Measurements from ENCODE around the gene HLA-DRB1.
"Not testable (repeated sequence)": the region's sequence is repeated elsewhere in the genome, so short reads cannot be mapped to it uniquely, and the experiment has no call there.

HLA-DRB1 gene

DNA sequence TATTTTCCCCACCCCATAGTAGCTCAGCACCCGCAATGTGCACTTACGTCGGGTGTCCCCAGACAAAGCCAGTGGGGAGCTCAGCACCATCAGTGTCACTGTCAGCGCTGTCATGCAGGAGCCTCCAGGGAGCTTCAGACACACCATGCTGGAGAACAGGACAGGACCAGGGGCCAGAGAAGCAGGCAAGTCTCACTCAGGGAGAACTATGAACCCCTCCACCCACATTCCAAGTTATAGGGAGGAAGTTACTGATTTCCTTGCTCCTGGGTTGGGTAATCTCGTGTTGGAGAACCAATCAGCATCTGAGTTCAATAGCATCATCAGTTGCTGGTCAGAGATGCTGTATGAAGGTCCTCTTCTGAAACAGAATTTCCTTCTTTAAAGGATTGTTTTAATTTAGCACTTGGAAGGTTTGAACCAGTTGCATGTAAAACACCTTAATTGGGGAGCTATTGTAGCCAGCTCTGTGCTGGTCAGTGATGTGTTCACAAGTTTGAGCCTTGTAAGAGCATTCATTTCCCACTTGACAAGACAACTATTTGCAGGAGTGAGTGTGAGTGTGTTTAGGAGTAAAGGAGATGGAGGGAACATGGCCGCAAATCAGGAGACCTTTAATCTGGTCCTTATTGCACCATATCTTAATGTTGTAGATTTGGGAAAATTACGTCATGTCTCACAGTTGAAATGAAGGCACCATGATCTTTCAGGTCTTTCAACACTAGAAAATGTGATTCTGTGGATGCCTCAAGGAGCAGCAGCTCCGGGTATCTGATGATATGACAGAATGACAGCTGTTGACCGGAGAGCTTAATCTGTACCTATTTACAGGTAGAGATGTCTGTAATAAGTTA is at the start of gene HLA-DRB1:
HLA-DRB1 (minus strand) TSS at position 253 of the 854 bp plus-strand sequence; CDS start at position 147, 106 bp downstream.
- no peak for DNase-seq

DNA sequence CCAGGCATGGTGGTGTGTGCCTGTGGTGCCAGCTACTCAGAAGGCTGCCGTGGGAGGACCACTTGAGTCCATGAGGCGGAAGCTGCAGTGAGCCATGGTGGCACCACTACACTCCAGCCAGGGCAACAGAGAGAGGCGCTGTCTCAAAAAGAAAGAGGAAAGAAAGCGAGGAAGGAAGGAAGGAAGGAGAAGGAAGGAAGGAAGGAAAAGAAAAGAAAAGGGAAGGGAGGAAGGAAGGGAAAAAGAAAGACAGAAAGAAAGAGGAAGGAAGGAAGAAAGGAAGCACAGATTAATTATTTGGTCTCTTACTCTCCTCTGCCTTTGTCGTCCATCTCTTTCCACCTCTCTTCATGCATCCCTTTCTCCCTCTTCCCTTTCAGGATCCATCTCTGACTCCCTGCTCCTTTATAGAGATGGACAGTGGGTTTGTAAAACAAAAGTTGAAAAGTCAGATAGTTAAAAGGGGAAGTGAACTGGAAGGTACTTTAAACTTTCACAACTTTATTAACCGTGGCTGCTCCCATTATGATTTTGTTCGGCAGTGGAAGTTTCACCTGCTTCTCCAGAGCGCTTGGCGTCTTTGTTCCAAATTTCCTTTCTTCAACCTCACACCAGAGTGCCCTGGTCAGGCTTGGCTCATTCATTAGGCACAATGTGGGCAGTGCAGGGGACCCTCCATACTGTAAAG is 49.0 kb upstream of the HLA-DRB1 start:
- no peak for DNase-seq

GRCh38 chr6:32637883-32638282 is 48.2 kb upstream of the HLA-DRB1 start:
- no peak for DNase-seq

DNA sequence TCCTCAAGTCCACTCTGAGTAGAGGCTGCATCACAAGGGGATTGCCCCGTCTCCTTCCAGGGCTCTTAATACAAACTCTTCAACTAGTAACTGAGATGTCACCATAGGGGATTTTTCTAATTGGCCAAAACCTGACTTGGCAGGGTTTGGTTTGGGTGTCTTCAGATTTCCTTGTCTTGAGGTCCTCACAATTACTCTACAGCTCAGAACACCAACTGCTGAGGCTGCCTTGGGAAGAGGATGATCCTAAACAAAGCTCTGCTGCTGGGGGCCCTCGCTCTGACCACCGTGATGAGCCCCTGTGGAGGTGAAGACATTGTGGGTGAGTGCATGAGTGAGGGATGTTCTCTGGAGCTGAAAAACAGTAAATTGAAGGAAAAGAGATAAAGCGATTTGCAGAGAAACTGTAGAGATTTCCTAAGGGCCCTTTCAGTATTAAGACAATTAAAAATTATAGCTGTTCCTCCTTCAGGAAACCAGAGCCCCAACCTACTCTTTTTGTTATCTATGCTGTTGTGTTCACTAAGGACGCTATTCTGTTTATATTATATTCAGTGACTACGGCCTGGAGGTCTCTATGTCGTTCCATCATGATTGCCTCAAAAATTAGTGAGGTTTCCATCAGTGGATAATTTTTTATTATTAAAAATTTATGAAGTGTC is 47.7 kb upstream of the HLA-DRB1 start, which contains the start of gene HLA-DQA1:
HLA-DQA1 (plus strand) TSS at position 188 of the 662 bp plus-strand sequence; CDS start at position 241, 53 bp downstream.
- DNase-seq = no peak

DNA sequence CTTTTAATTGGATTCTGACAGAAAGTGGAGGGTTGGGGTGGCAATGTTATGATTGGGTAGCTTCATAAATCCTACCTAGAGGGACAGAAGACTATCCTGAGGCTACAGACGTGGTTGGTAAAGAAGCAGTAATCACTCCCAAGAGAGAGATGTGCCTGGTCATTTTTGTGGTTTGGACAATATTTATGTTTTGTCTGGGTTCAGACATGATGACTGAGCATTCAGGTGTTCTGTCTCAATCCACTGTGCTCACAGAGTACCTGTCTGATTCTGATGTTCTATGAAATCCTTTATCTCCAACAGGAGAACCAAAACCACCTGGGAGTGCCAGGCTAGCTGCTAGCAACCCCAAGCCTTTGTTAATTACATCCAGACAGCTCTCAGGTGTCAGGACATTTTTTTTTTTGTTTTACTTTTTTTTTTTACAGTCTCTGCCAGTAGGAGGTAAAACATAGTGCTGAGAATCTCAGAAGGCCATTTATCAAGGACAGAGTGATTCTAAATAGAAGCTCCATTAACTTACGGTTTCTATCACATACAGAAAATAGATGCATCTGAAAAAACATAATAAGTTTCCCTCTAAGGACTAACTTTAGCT is 46.0 kb upstream of the HLA-DRB1 start:
- DNase-seq = no peak

GRCh38 chr6:32629793-32630192 is 40.1 kb upstream of the HLA-DRB1 start:
- DNase-seq = not testable (repeated sequence)

DNA sequence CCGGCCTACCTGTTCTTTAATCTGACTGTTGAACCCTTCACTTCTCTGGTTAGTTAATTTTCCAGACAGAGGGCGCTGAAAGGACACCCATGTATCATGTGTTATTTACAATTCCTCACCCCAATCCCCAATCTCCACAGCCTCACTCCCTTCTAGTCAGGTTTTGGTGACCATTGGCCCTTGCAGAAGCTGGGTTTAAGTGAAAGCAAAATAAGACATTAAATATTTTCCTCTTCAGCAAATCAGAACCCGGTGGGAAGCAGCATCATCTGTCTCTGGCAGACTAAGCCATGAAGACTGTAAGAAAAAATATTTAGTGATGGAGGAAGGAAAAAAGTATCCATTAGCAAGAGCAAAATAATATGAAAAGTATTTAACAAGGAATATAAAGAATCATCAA is 38.2 kb upstream of the HLA-DRB1 start:
- DNase-seq = no peak

- no peak for DNase-seq
These were observed 37.6 kb upstream of the HLA-DRB1 start for GRCh38 chr6:32627249-32627648.

DNA sequence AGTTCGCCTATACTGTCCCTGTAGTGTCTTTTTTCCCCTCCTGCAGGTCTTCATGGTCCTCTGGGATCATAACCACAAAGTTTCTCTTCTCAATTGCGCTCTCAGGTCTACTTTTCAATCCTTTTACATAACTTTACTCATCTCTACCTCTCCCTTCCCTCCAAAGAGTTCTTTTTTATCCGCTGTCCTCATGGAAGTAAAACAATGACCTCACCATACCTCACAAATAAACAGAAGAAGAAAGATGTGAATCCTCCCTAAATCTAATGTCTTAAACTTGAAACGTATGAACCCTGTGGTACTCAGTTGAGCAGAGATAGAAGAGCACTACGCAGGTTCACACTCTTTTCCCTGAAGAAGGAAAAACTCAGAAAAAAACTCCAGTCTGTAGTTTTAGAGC is 35.5 kb upstream of the HLA-DRB1 start:
- no peak for DNase-seq

DNA sequence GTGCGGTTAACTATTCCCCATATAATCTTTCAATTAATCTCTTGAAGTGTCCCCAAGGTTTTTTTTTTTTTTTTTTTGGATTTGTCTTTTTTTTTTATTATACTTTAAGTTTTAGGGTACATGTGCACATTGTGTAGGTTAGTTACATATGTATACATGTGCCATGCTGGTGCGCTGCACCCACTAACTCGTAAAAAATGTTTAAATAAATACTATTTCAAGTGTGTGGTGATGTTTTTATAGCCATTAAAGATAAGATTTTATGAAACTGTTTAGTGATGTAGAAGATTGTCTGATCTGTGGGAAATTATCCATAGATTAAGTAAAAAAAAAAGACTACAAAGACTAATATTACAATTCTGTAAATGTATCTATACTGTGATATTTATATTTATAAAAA is 34.9 kb upstream of the HLA-DRB1 start:
- no peak for DNase-seq

DNA sequence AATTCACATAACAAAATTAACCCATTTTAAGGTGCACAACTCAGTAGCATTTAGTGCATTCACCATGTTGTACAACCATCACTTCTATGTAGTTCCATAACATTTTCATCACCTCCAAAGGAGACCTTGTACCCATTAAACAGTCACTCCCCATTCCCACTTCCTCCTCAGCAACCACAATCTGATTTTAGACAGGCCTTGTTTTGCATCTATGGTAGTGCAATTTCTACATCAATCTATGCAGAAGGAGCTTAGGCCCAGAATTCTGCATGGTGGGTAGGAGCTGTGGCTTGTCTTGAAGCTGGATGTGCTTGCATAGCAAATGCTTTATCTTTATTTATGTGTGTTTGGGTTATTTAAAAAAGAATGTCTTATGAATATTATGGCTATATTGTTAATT is 34.0 kb upstream of the HLA-DRB1 start:
- no peak for DNase-seq

- no peak for DNase-seq
These were observed 33.1 kb upstream of the HLA-DRB1 start for GRCh38 chr6:32622545-32623401.

GRCh38 chr6:32621372-32621771 is 31.7 kb upstream of the HLA-DRB1 start:
- DNase-seq = no peak

DNA sequence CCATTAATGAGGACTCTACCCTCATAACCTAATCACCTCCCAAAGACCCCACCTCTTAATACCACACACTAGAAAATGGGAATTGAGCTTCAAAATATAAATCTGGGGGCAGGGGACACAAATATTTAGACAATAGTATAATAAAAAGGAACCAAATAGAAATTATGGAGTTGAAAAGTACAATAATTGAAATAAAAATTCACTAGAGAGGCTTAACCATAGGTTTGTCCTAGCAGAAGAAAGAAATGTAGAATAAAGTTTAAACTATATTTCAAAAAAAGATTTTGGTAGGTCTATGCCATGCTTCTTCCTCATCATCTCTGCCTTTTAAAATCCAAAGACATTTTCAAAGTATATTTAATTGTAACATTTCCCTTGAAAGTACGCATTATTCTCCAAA is 28.1 kb upstream of the HLA-DRB1 start:
- DNase-seq = no peak

DNA sequence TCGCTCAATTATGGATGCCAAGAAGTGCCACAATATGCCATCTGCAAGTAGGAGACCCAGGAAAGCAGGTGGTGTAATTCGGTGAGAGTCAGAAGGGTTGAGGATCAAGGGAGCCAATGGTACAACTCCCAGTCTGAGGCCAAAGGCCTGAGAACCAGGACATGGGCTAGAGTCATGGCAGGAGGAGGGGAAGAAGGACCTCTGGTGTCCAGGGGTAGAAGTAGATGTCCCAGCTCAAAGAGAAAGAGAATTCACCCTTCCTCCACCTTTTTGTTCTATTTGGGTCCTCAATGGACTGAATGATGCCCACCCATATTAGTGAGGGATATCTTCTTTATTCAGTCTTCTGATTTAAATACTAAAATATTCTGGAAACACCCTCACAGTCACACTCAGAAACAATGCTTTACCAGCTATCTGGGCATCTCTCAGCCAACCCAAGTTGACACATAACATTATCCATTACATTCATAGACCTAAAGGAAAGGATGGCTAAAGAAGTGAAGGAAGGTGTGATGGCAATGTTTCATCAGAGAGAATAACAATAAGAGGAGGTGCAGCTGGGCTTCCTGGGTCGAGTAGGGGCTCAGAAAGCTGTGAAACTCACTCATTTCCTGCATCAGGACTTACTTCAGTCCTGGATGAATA is 26.4 kb upstream of the HLA-DRB1 start:
- no peak for DNase-seq

DNA sequence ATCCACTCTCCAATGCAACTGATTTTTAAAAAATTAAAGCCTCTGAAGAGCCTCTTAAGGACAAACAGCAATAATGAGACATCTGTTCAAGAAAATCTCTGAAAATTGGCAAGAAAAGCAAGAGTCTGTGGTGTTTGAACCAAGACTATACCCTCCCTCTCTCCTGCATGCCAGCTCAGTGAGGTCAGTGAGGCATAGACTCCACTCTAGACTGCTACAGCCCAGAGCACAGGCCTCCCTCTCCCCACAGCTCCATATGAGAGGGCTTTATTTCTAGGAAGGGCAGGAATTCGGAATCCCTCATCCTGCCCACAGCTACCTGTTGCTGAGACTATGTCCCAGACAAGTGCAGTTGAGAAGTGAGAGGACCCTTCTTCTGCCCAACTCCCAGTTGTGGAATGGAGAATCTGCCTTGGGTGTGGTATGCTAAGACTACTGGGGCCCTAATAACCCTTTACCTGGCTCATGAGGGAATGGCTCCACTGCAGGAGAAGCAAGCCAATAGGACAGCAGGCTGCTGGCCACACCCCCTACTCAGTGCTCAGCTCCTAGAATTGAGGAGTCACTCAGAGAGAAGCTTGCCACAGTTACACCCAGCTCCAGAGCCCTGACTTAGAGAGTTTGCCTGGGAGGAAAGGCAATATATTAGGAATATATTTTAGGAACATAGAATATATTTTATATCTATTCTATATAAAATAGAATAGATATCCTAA is 24.9 kb upstream of the HLA-DRB1 start:
- DNase-seq = no peak

DNA sequence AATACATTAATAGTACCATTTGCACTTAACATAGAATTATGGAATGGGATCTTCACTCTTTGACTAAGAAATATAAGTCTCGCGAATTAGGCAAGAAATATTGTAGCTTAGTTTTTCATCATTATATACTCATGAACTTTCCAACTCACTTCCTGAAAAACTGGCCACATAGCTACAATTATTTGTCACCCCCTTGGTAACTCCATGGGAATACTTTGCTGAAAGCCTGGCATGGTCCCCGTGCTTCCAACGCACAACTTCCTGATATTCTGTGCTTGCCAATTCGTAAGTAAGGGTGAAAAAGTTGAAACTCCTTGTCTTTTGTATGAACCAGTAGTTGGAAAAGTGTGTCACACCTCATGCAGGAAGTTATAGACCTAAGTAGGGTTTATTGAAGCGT is 23.8 kb upstream of the HLA-DRB1 start:
- DNase-seq = no peak

DNA sequence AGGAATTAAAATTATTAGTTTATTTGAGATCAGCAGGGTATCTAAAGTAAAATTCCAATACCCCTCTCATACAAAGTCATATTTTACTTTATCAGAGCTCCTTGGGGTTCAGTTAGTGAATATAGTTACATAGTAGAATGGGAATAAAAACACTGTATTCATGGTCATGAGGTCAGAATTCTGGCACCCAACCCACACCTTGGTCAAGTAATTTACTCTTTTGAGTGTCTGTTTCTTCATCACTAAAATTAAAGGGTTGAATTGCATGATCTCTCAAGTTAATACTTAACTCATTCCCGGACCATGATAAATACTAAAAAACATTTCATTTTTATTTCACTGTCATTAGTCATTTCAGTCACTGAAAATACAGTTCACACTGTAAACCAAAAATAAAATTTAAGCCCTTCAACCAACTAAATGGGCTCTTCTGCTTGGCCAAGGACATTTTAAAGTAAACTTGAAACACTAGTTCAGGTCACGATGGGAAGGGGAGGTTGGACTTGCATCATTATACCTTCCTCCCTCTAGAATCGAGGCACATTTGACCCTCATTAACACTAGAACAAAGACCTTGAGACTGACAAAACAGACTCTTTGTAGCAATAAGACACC is 21.1 kb upstream of the HLA-DRB1 start:
- DNase-seq = no peak

DNA sequence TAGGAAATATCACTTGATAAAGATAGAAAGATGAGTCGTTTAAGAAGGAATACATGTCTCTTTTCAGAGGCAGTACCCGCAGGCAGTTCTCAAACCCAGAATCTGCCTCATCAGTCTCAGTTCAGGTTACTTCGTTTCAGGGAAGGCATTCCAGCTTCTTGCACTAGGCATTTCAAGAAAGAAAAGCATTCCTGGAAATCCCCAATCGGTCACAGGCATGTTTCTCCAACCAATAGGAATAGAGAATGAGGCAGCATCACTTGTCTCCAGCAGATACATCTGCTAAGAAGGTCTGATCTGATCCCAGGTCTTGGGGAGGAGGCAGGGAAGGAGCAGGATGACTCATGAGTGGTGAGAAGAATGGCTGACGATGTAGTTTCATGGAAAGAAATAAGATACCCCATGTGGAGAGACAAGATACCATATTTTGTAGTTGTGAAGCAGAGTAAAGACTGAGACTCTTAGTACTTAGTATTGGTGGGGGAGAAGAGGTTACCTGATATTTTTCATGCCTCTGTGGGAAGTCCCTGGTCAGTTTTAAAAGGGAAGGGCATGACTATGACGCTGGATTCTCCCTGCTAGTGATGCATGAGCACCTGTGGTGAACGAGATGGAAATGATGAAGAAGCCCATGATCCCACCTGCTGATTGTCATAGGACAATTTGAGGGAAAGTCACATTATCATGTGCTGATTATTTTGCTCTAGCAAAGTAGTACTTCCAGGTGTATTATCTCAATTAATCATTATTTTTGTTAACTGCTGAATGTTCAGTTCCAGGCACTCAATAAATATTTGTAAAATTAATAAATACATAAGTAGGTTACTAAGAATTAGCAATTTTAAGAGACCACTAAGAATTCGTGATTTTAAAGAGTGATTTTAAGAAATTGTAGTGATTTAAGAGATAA is 20.3 kb upstream of the HLA-DRB1 start:
- DNase-seq = no peak

DNA sequence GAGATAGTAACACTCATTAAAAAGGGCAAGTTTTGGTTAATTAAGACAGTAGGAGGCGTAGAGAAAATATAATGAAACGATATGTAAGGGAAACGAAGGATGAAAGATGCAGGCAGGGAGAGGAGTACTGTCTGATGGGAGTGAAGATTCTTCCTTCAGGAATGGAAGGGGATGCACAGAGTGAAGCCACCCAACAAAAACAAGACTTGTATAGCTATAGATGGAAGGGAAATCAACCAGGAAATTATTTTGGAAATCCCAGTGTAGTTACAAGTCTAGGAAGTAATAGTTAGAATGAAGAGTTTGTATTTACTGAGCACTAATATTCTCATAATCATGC is 19.7 kb upstream of the HLA-DRB1 start:
- DNase-seq = no peak
